A549 (cell line): ENCODE data around the gene CPAMD8. TPM values are rescaled to one million over a fixed set of nuclear protein-coding genes. Genes with fewer than 3 reads are reported as not detected.

Source experiments
- ATAC-seq, 2 experiments: fragments of 200-7000 bp in 1 of 2; fragments of >200 bp in 1 of 2; cut with Nextera tagmentation in 1 of 2; cut with Tn5 transposase in 1 of 2; 3 replicates each; pipeline versions ENCODE4 v1.8.0 to v1.9.1; 2018 to 2020; ENCODE audit warnings: mild to moderate bottlenecking in 1 of 2, moderate library complexity in 1 of 2
- CTCF ChIA-PET: fragments of 300-600 bp; sonication (Branson Sonifier 250); formaldehyde crosslinking; extraction: SDS; loops from one replicate; lab custom pipeline; 2021; ENCODE audit warnings: antibody characterized with exemption, inconsistent platforms; lab: Yijun Ruan, JAX
- POLR2A ChIA-PET: fragments of 350-600 bp; formaldehyde crosslinking; extraction: SDS; loops from one replicate; lab custom pipeline; 2021; ENCODE audit warnings: antibody characterized with exemption, inconsistent platforms; lab: Yijun Ruan, JAX
- DNase-seq, 2 experiments: peaks; one replicate each; pipeline versions ENCODE4 v3.0.0 to v3.0.0-alpha.2; 2011 to 2016; ENCODE audit warnings: low read depth in 1 of 2, low spot score in 1 of 2
- FAIRE-seq: peaks from 2 replicates; lab custom pipeline; 2011; peaks lifted over from hg19 to GRCh38; lab: Jason Lieb, UNC
- H3K27ac ChIP-seq, 2 experiments: fragments of >200 bp; sonication (Bioruptor Twin); formaldehyde crosslinking; 3 replicates each; pipeline ENCODE4 v1.5.1; 2016 to 2017
- H3K4me1 ChIP-seq: fragments of >200 bp; sonication (Bioruptor Twin); formaldehyde crosslinking; 3 replicates; pipeline ENCODE4 v1.6.1; 2016
- H3K4me2 ChIP-seq: fragments of >200 bp; sonication (Bioruptor Twin); formaldehyde crosslinking; 3 replicates; pipeline ENCODE4 v1.6.1; 2016
- H3K4me3 ChIP-seq: fragments of >200 bp; sonication (Bioruptor Twin); formaldehyde crosslinking; 3 replicates; pipeline ENCODE4 v1.5.1; 2016
- H3K9me3 ChIP-seq: fragments of >200 bp; sonication (Bioruptor Twin); formaldehyde crosslinking; 3 replicates; pipeline ENCODE4 v1.6.1; 2016
- CBX2 ChIP-seq: fragments of 200-600 bp; sonication (generic); IDR thresholded peaks from 2 replicates; pipeline ENCODE4 v1.6.1; 2016; ENCODE audit warnings: low read depth, mild to moderate bottlenecking, borderline replicate concordance
- CBX8 ChIP-seq: fragments of 200-600 bp; sonication (generic); IDR thresholded peaks from 2 replicates; pipeline ENCODE4 v1.6.1; 2016
- CHD4 ChIP-seq: fragments of 200-600 bp; sonication (generic); IDR thresholded peaks from 2 replicates; pipeline ENCODE4 v1.6.1; 2016; ENCODE audit warnings: antibody characterized with exemption, mild to moderate bottlenecking, borderline replicate concordance
- EP300 ChIP-seq, 2 experiments: fragments of >200 bp; sonication (Bioruptor Twin); formaldehyde crosslinking; IDR thresholded peaks; 2 replicates in 1 of 2; 3 replicates in 1 of 2; pipeline ENCODE4 v1.6.1; 2016 to 2017
- ESRRA ChIP-seq: fragments of 150-350 bp; IDR thresholded peaks from 2 replicates; pipeline ENCODE4 v1.6.1; 2014; ENCODE audit warnings: mild to moderate bottlenecking, low read length, borderline replicate concordance
- HOXB13 ChIP-seq: fragments of 250-450 bp; sonication (Bioruptor Pico); IDR thresholded peaks from 2 replicates; pipeline ENCODE4 v1.5.0; 2020; ENCODE audit warnings: low read depth, mild to moderate bottlenecking, moderate library complexity
- HOXB5 ChIP-seq: fragments of 250-450 bp; sonication (Bioruptor Pico); IDR thresholded peaks from 2 replicates; pipeline ENCODE4 v1.5.0; 2020; ENCODE audit warnings: mild to moderate bottlenecking, moderate library complexity
- MAFK ChIP-seq: fragments of 450-650 bp; IDR thresholded peaks from 2 replicates; pipeline ENCODE4 v1.6.1; 2014; ENCODE audit not compliant: partially characterized antibody
- POLR2A ChIP-seq: IDR thresholded peaks from 2 replicates; pipeline ENCODE4 v1.6.1; 2012; ENCODE audit warnings: mild to moderate bottlenecking, low read length
- POLR2AphosphoS2 ChIP-seq: conservative IDR thresholded peaks from 2 replicates; pipeline ENCODE4 v1.6.1; 2012; ENCODE audit warnings: low read length, improper control_type of control experiment, inconsistent platforms
- RCOR1 ChIP-seq: fragments of 150-350 bp; IDR thresholded peaks from 2 replicates; pipeline ENCODE4 v1.6.1; 2014; ENCODE audit warnings: antibody characterized with exemption, low read length, low read depth
- REST ChIP-seq: fragments of 200-600 bp; sonication (generic); IDR thresholded peaks from 2 replicates; pipeline ENCODE4 v1.6.1; 2016; ENCODE audit warnings: antibody characterized with exemption, mild to moderate bottlenecking, moderate library complexity
- RNF2 ChIP-seq: fragments of 200-600 bp; sonication (generic); IDR thresholded peaks from 2 replicates; pipeline ENCODE4 v1.6.1; 2016; ENCODE audit warnings: low read depth, mild to moderate bottlenecking, antibody characterized with exemption, moderate library complexity, borderline replicate concordance
- ZNF302 ChIP-seq: fragments of 250-450 bp; sonication (Bioruptor Pico); IDR thresholded peaks from 2 replicates; pipeline ENCODE4 v1.9.0; 2021; ENCODE audit warnings: inconsistent platforms, mild to moderate bottlenecking, moderate library complexity
- WGBS: methylation state at CpG from one replicate; pipeline ENCODE4 v1.1.6; 2017; ENCODE audit errors: missing lambda C conversion rate; 5-methylcytosine and 5-hydroxymethylcytosine counted together
- polyA plus RNA-seq, 4 experiments: library from polyadenylated mRNA; depleted of rRNA in 3 of 4; stranded (reverse); fragments of >200 nt; fragmentation: RNase III in 1 of 4; extraction: RNeasy Plus Mini Kit Qiagen cat#74134 plus additional on column Dnase treatment in 1 of 4; gene quantifications; 2 replicates in 3 of 4; 3 replicates in 1 of 4; pipeline ENCODE4 v1.2.3, GENCODE V29; 2011 to 2017
- TF ChIP-seq, protein P1 (sequence below): IDR thresholded peaks from 2 replicates; pipeline ENCODE4 v1.6.1; 2012
- TF ChIP-seq, protein P2 (sequence below): fragments of 150-350 bp; IDR thresholded peaks from 2 replicates; pipeline ENCODE4 v1.6.1; 2014; ENCODE audit warnings: low read depth, mild to moderate bottlenecking, low read length

CPAMD8 gene
- polyA plus RNA-seq, 2 of the 4 experiments (the other 2 are of a cell fraction): 0.03 TPM; not detected in 1

DNA sequence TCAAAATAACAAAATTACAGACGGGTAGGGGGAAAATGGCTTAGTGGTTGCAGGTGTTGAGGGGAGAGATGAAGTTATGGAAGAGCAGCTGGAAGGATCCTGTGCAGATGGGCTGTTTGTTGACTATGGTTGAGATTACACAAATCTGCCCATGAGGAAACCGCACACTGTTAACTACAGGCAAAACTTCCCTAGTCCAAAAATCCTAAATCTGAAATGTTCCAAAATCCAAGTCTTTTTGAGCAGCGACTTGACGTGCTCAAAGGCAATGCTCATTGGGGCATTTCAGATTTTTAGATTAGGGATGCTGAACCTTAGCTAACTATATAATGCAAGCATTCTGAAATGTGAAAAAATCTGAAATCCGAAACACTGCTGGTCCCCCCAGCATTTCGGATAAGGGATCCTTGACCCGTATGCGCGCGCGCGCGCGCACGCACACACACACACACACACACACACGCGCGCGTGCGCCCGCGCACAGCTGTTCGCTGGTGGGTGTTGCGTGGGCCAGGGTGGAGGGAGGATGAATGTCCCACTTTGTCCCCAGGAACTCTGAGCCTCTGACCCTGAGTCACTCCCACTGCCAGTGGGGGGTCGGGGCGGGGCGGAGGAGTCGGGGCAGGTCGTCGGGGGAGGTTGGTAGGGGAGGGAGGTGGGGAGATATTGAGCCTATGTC lies 131.0 kb downstream of the CPAMD8 start:
- Histone ChIP-seq H3K27ac (no peak overlapping the region), H3K4me2 (no peak overlapping the region), H3K9me3 (no peaks in the 10 kb centered on the region), H3K4me1 (no peaks in the 10 kb centered on the region), H3K4me3 (no peak overlapping the region)
- DNase-seq: no peak
- ATAC-seq: no peak
- no peak for TF ChIP-seq HOXB5
- no peak for TF ChIP-seq RCOR1
- ChIA-PET POLR2A (no interaction called here), CTCF (interaction anchor here (1.2 kb wide), 1 partner anchor 117 kb away, joined by 3 read pairs; no protein-coding TSS in a partner anchor)
- WGBS: 94% methylated on average over 24 of the region's 30 CpGs
- no peak for FAIRE-seq

- ChIA-PET POLR2A (no interaction called here), CTCF (interaction anchor here (0.6 to 1.2 kb wide), 2 partner anchors 116 to 122 kb away, joined by 3 read pairs; no protein-coding TSS in a partner anchor)
- no peaks in the 10 kb centered on the region for H3K9me3 ChIP-seq
- FAIRE-seq: no peak
- no peak for TF ChIP-seq ESRRA
- no peak for TF ChIP-seq ZNF302
- no peak for TF ChIP-seq REST
- no peak for DNase-seq
- WGBS: 40% methylated on average over 3 of the region's 7 CpGs
- ATAC-seq: no peak
- H3K27ac ChIP-seq: no peak overlapping the region
- no peaks in the 10 kb centered on the region for H3K4me1 ChIP-seq
- H3K4me2 ChIP-seq: no peak overlapping the region
- H3K4me3 ChIP-seq: no peak overlapping the region
Observed at GRCh38 chr19:16894080-16894479, 132.5 kb downstream of the CPAMD8 start.

DNA sequence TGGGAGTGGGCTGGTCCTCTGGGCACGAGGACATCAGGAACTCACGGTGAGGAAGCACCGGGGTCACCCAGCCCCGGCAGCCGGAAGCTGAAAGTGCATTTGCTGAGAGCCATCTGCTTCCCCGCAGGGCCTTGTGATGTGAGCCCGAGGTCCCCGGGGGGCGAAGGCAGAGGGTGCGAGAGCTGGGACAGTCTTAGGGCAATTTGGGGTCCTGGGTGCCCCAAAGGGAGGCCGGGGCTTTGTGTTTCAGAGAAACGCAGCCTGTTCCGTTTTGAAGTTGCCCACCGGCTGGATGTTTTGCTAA lies 133.0 kb downstream of the CPAMD8 start:
- Histone ChIP-seq H3K9me3 (no peaks in the 10 kb centered on the region), H3K4me2 (no peak overlapping the region), H3K4me1 (no peaks in the 10 kb centered on the region)
- DNase-seq: no peak
- no peak for TF ChIP-seq POLR2AphosphoS2
- TF ChIP-seq, protein P1, sequence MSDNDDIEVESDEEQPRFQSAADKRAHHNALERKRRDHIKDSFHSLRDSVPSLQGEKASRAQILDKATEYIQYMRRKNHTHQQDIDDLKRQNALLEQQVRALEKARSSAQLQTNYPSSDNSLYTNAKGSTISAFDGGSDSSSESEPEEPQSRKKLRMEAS: no peak
- no peak for TF ChIP-seq POLR2A
- TF ChIP-seq, all 56 proteins: peak for 0
- no peak overlapping the region for H3K4me3 ChIP-seq
- CTCF ChIA-PET: no interaction called here
- no peak for ATAC-seq
- no peak for FAIRE-seq
- no peak overlapping the region for H3K27ac ChIP-seq
- WGBS: 59% methylated on average over 4 of the region's 14 CpGs
- POLR2A ChIA-PET: no interaction called here

DNA sequence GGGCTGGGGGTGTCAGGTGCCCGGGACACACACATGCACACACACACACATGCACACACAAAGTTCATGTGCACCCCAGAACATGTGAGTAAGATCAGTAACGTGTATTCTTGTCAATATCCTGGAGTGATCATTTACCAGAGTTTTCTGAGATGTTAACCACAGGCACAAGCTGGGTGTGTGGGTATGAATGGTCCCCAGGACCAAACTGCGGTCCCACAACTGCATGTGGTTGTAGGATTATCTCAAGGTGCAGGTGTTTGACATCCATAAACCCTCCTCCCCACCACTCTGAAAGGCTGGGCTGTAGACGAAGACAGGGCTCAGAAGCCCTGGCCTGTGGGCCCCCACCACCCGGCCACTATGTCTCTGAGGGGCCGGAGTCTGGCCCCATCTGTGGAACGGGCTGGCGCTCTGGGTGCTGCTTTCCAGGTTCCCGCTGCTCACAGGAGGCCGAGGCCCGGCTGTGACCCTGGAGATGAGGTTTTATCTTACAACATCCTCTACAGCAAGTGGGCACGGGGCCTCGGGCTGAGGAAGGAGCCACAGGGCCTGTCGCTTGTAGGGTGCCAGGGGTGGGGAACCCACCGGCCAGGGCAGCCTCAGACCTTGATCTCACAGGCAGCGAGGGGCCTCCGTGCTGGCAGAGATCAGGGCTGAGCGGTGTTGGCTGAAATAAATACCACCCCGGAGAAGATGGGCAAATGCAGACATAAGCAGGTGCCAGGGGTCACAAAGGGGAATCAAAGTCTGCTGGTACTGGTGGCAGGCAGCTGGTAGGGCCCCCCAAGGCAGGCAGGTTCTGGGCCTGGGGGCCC lies 133.5 kb downstream of the CPAMD8 start:
- WGBS: 73% methylated on average over 10 of the region's 19 CpGs

DNA sequence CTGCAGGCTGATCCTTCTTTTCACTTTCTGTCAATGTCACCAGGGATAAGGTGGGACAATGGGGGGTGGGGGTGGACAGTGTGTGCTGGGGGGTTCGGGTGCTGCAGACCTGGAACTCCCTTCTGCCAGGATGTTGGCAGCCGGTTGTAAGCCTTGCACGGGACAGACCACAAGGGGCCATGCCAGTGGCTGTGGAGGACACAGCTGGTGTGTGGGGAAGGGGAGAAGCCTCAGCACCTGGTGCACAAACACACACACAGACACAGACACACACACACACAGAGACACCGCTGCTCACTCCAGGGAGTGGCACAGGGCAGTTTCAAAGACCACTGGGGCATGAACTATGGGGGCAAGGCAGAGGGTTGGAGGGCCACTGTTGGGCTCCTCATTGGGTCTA lies 134.2 kb downstream of the CPAMD8 start:
- CTCF ChIA-PET: interaction anchor here (0.6 kb wide), 1 partner anchor 33 kb away, joined by 4 read pairs; no protein-coding TSS in a partner anchor
- ATAC-seq (no peak), DNase-seq (no peak), FAIRE-seq (no peak)
- WGBS: 0% methylated on average over 1 of the region's 4 CpGs
- no peaks in the 10 kb centered on the region for H3K4me1 ChIP-seq
- no peak overlapping the region for H3K4me3 ChIP-seq
- TF ChIP-seq, protein P2, sequence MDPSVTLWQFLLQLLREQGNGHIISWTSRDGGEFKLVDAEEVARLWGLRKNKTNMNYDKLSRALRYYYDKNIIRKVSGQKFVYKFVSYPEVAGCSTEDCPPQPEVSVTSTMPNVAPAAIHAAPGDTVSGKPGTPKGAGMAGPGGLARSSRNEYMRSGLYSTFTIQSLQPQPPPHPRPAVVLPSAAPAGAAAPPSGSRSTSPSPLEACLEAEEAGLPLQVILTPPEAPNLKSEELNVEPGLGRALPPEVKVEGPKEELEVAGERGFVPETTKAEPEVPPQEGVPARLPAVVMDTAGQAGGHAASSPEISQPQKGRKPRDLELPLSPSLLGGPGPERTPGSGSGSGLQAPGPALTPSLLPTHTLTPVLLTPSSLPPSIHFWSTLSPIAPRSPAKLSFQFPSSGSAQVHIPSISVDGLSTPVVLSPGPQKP: no peak
- TF ChIP-seq HOXB13 (CRISPR knock-in tag) (no peak), CHD4 (no peak), EP300 (IDR thresholded peaks at IDR 0.05) (no peak), CBX2 (no peak), MAFK (no peak)
- no peaks in the 10 kb centered on the region for H3K9me3 ChIP-seq
- H3K4me2 ChIP-seq: no peak overlapping the region
- POLR2A ChIA-PET: no interaction called here
- no peak overlapping the region for H3K27ac ChIP-seq

More for the DNA sequence above, 133.5 kb downstream of the CPAMD8 start:
- H3K4me1 ChIP-seq: no peaks in the 10 kb centered on the region
- no peak overlapping the region for H3K4me3 ChIP-seq
- no peak for DNase-seq
- ChIA-PET POLR2A (no interaction called here), CTCF (no interaction called here)
- H3K27ac ChIP-seq: no peak overlapping the region
- no peak for TF ChIP-seq ZNF302
- TF ChIP-seq RNF2: no peak
- TF ChIP-seq CBX8: no peak
- TF ChIP-seq HOXB5: no peak
- TF ChIP-seq, all 56 proteins: peak for 0
- no peak for ATAC-seq
- Histone ChIP-seq H3K4me2 (no peak overlapping the region), H3K9me3 (no peaks in the 10 kb centered on the region)
- FAIRE-seq: no peak
